Smooth muscle cell (in vitro differentiated cells): ENCODE measurements around the gene LAP3. TPM values are rescaled to one million over a fixed set of nuclear protein-coding genes. Genes with fewer than 3 reads are reported as not detected.

ENCODE experiments used
- DNase-seq: peaks from one replicate; lab custom pipeline; 2025; ENCODE audit not compliant: unreplicated experiment; lab: John Stamatoyannopoulos, UW
- H2AFZ ChIP-seq: fragments of 200-600 bp; sonication (generic); 2 replicates; pipeline ENCODE4 v1.6.0; 2016; ENCODE audit warnings: antibody characterized with exemption, low read depth, mild to moderate bottlenecking
- H3F3A ChIP-seq: fragments of 200-600 bp; sonication (generic); 2 replicates; pipeline ENCODE4 v1.6.0; 2017; ENCODE audit warnings: antibody characterized with exemption, low read depth
- H3K27ac ChIP-seq: fragments of 200-600 bp; sonication (generic); 2 replicates; pipeline ENCODE4 v1.5.1; 2016; ENCODE audit warnings: low read depth, mild to moderate bottlenecking
- H3K27me3 ChIP-seq: fragments of 200-600 bp; sonication (generic); 2 replicates; pipeline ENCODE4 v1.6.1; 2016; ENCODE audit warnings: low read depth, mild to moderate bottlenecking
- H3K36me3 ChIP-seq: fragments of 200-600 bp; sonication (generic); 2 replicates; pipeline ENCODE4 v1.5.1; 2016; ENCODE audit warnings: low read depth
- H3K4me1 ChIP-seq: fragments of 200-600 bp; sonication (generic); 2 replicates; pipeline ENCODE4 v1.5.1; 2016; ENCODE audit warnings: low read depth
- H3K4me2 ChIP-seq: fragments of 200-600 bp; sonication (generic); 2 replicates; pipeline ENCODE4 v1.6.0; 2016; ENCODE audit warnings: mild to moderate bottlenecking
- H3K4me3 ChIP-seq: fragments of 200-600 bp; sonication (generic); 2 replicates; pipeline ENCODE4 v1.5.1; 2016; ENCODE audit warnings: mild to moderate bottlenecking
- H3K79me2 ChIP-seq: fragments of 200-600 bp; sonication (generic); 2 replicates; pipeline ENCODE4 v1.6.0; 2016; ENCODE audit warnings: low read depth, mild to moderate bottlenecking
- H3K9ac ChIP-seq: fragments of 200-600 bp; sonication (generic); 2 replicates; pipeline ENCODE4 v1.6.0; 2016; ENCODE audit warnings: low read depth
- H3K9me3 ChIP-seq: fragments of 200-600 bp; sonication (generic); replicated peaks from 2 replicates; pipeline ENCODE4 v1.5.1; 2016; ENCODE audit warnings: low read depth
- H4K20me1 ChIP-seq: fragments of 200-600 bp; sonication (generic); 2 replicates; pipeline ENCODE4 v1.6.0; 2016; ENCODE audit warnings: low read depth
- CTCF ChIP-seq: fragments of 200-600 bp; sonication (generic); IDR thresholded peaks from 2 replicates; pipeline ENCODE4 v1.5.1; 2017; ENCODE audit warnings: borderline replicate concordance, mild to moderate bottlenecking, antibody characterized with exemption; ENCODE audit not compliant: insufficient read depth, poor library complexity, severe bottlenecking
- WGBS: methylation state at CpG from one replicate; pipeline ENCODE4 v1.1.7; 2016; ENCODE audit warnings: low lambda C conversion rate; 5-methylcytosine and 5-hydroxymethylcytosine counted together
- polyA plus RNA-seq: library from polyadenylated mRNA; unstranded; fragments of >200 nt; fragmentation: Nextera tagmentation; extraction: Ambion mirVana; gene quantifications from 2 replicates; pipeline ENCODE4 v1.2.1, GENCODE V29; 2016
- total RNA-seq: library from RNA; depleted of rRNA; stranded (reverse); fragments of >200 nt; gene quantifications from 2 replicates; pipeline ENCODE4 v1.2.3, GENCODE V29; 2014

Gene LAP3
- total and polyA plus RNA-seq, 2 experiments from 2014 or later, result 29.1 to 38.6 TPM

GRCh38 chr4:17623451-17624001 lies 46.5 kb downstream of the LAP3 start:
- 93% methylated on average over 7 of the region's 7 CpGs for WGBS
- H3F3A ChIP-seq, result no peaks in the 10 kb centered on the region
- no peaks in the 10 kb centered on the region for H3K4me1 ChIP-seq
- peaks cover 30% of the 10 kb centered on the region for H3K79me2 ChIP-seq
- H3K4me2 ChIP-seq, result no peak overlapping the region
- no peaks in the 10 kb centered on the region for H3K9me3 ChIP-seq
- peaks cover 42% of the 10 kb centered on the region for H3K36me3 ChIP-seq
- no peak overlapping the region for H2AFZ ChIP-seq
- TF ChIP-seq CTCF, result no peak
- H3K27ac ChIP-seq, result no peak overlapping the region
- DNase-seq, result no peak
- H3K4me3 ChIP-seq, result no peak overlapping the region
- H3K27me3 ChIP-seq, result no peaks in the 10 kb centered on the region
- no peak overlapping the region for H3K9ac ChIP-seq
- H4K20me1 ChIP-seq, result peaks cover 62% of the 10 kb centered on the region

DNA sequence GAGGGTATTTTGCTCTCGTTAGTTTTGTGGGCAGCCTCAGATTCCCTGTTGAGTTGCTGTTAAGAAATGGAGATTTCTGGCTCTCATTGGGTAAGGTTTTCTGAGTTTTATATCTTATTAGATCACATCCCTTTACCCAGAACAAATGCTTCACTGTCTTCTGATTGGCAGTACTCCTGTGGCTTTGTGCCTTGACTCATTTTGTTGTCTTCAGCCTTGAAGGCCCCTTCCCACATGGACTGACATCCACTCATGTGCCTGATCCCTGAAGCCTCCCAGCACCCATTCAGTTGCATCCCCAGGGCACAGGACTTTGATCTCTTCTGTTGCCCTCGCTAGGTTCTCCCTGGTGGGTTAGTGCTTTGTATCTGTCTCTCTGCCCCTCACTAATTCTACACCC lies 47.8 kb downstream of the LAP3 start:
- Histone ChIP-seq H3K4me3 (no peak overlapping the region), H3K27me3 (no peaks in the 10 kb centered on the region), H3K4me2 (no peak overlapping the region), H3F3A (no peaks in the 10 kb centered on the region), H4K20me1 (peaks cover 60% of the 10 kb centered on the region), H3K79me2 (peaks cover 18% of the 10 kb centered on the region), H3K9ac (no peak overlapping the region), H3K9me3 (no peaks in the 10 kb centered on the region), H2AFZ (no peak overlapping the region), H3K36me3 (peaks cover 40% of the 10 kb centered on the region), H3K4me1 (no peaks in the 10 kb centered on the region), H3K27ac (no peak overlapping the region)
- no peak for TF ChIP-seq CTCF
- WGBS, result 97% methylated on average over 2 of the region's 2 CpGs
- DNase-seq, result no peak

GRCh38 chr4:17630228-17630627 lies 53.2 kb downstream of the LAP3 start:
- Histone ChIP-seq H3K36me3 (peaks cover 16% of the 10 kb centered on the region), H3K79me2 (no peaks in the 10 kb centered on the region), H3K9ac (no peak overlapping the region), H3K27ac (no peak overlapping the region), H4K20me1 (peaks cover 41% of the 10 kb centered on the region), H3F3A (no peaks in the 10 kb centered on the region), H3K4me1 (no peaks in the 10 kb centered on the region), H3K9me3 (no peaks in the 10 kb centered on the region), H2AFZ (no peak overlapping the region), H3K27me3 (no peaks in the 10 kb centered on the region), H3K4me2 (no peak overlapping the region), H3K4me3 (no peak overlapping the region)
- TF ChIP-seq CTCF, result no peak
- DNase-seq, result no peak
- 98% methylated on average over 4 of the region's 4 CpGs for WGBS

DNA sequence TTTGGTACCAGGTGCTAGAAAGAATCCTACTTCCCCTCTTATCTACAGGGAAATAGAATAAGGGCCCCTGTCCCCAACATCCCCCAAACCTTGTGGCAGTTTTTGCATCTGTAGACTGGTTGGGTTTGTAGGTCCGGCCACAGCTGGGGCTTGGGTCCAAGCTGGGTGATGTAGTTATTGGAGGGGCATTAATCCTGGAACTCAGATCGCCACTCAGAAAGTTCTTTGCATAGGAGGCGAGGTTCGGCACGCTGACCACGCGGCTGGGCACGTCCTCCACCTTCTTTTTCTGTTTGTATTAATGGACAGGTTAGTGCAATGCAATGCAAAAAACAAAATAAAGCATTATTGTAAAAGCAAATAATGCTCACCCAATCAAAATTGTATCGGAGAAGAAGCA lies 56.6 kb downstream of the LAP3 start:
- peaks cover 37% of the 10 kb centered on the region for H4K20me1 ChIP-seq
- TF ChIP-seq CTCF, result no peak
- no peaks in the 10 kb centered on the region for H3K4me1 ChIP-seq
- H3K4me3 ChIP-seq, result no peak overlapping the region
- no peak overlapping the region for H3K4me2 ChIP-seq
- no peak overlapping the region for H2AFZ ChIP-seq
- no peak overlapping the region for H3K9ac ChIP-seq
- no peaks in the 10 kb centered on the region for H3F3A ChIP-seq
- H3K27me3 ChIP-seq, result no peaks in the 10 kb centered on the region
- peaks cover 6% of the 10 kb centered on the region for H3K36me3 ChIP-seq
- WGBS, result 97% methylated on average over 9 of the region's 9 CpGs
- no peak for DNase-seq
- H3K27ac ChIP-seq, result no peak overlapping the region
- H3K79me2 ChIP-seq, result no peaks in the 10 kb centered on the region
- H3K9me3 ChIP-seq, result no peaks in the 10 kb centered on the region
